HG02852 (cell line): ENCODE measurements around the gene NOX5.

ENCODE experiments used
- ATAC-seq: cut with Tn5 transposase; IDR thresholded peaks from one replicate; pipeline ENCODE4 v1.9.1; 2021; ENCODE audit warnings: mild to moderate bottlenecking, moderate library complexity; ENCODE audit not compliant: unreplicated experiment

NOX5 gene

DNA sequence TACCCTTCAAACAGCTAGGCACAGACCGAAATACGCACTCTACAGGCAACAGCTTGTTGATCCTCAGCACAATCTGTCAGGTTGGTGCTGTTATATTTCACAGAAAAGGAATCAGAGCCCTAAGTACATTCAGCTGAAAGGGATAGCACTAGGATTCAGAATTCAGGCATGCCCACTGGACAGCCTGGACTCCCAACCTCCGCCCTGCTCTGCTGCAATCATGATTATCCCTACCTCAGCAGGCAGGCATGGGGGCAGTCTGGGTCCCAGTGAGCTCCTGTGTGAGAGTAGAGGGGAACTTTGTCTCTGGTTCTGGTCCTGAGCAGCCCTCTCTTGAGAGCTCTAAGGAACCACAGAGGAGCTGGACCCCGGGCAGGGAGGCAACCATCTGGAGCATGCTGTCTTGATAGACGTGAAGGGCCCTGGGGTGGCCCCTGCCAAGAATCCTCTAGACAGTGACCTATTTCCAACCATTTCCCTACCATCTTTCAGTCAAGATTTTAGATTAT is 23.4 kb upstream of the NOX5 start:
- no peak for ATAC-seq

DNA sequence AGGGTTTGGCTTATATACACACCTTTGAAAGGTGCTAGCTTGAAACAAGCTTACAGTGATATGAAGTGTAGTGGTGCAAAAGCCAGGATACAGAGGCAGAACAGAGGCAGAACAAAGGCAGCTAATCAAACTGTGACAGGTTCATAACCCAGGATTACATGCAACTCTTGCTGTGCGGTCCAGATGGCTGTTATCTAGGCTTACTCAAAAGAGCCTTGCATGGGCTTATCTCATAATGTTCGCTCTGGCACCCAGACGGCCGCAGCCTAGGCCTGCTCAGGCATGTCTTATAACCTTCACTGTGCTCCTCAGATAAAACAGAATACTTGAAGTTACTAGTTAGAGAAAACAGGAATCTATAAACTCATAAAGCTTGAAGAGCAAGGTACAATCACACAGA is 22.8 kb upstream of the NOX5 start:
- no peak for ATAC-seq

DNA sequence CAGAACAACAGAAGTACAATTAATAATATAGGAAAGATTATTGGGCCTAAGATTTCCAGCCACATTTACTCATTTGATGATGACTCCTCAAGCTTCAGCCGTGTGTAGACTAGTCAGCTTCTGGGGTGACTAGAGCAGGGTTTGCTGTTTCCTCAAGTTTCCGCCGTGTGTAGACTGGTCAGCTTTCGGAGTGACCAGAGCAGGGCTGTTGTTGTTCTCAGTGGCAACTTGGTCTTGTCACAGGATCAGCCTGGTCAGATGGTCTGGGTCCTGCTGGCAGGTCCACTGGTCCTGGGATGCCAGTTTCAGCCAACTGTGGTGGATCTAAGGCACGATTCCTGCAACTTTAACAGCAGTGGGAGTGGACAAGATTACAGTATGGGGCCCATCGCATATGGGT is 21.8 kb upstream of the NOX5 start:
- no peak for ATAC-seq

DNA sequence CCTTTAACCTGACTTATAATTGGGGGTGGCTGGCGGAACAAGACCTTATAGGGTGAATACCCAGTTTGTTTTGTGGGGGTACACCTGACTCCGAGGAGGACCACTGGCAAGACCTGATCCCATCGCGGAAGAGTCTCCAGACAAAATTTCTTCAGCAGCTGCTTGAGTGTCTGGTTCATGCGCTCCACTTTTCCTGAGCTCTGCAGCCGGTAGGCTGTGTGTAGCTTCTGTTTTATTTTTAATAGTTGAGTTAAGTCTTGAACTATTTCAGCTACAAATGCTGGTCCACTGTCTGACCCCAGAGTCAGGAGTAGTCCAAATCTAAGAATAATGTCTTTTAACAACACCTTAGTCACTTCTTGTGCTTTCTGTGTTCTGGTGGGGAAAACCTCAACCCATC is 21.2 kb upstream of the NOX5 start:
- ATAC-seq, result no peak

DNA sequence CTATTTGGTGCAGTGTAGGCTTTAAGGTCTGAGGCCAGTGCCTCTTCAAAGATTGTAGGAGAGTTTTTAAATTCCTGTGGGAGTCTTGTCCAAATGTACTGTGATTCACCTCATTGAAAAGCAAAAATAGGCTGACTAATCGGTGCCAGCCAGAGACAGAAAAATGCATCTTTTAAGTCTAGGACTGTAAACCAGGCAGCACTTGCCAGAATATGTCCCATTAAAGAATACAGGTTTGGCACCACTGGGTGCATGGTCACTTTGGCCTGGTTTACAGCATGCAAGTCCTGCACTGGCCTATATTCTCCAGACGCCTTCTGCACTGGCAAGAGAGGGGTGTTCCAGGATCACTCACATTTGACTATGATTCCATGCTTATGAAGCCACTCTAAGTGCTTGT is 20.3 kb upstream of the NOX5 start:
- ATAC-seq, result no peak

DNA sequence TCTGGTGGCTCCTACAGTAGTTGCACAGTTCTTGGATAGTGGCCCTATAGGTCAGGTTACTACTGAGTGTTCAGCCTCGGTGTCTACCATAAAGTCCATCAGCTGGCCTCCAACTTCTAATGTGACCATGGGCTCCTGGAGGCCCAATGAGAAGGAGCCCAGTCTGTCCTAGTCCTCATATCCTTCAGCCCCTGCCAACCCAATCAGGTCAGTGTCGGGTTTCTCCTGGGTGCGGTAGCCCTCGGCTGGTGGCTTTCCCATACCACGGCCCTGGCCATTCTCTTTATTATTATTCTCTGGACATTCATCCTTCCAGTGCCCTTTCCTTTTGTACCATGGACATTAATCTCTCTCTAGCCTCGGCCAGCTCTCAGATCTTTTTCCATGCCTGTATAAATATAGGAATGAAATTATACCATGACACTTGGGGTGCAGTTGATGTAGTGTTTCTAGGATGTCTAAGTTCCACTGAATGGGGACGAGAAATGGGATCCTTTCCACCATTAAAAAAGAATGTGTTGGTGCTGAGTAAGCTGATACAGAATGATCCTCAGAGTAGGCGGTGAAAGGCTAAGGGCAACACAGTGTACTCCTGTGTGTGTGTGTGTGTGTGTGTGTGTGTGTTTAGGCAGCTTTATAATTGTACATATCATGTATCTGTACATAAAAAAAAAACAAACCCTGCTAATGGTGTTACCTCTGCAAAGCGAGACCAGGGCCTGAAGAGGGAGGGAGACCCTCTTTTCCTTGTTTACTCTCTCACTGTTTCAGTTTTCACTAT is 19.3 kb upstream of the NOX5 start:
- no peak for ATAC-seq

DNA sequence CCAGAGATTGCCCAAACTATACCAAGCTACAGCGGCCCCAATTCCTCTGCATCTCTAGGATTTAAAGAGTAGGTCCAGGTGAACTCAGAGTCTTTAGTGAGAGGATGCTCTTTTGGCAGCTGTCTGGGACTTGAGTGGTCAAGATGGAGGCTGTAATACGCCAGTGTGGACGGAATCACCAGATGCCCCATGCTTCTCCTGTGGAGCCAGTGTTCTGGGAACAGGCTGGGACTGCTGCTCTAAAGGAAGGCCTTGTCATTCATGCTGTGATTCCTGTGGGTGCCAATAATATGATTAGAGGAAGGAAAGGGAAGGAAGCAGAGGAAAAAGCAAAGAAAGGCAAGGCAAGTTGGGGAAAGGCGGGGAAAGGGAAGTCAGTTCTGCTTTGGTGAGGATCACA is 17.4 kb upstream of the NOX5 start:
- no peak for ATAC-seq

DNA sequence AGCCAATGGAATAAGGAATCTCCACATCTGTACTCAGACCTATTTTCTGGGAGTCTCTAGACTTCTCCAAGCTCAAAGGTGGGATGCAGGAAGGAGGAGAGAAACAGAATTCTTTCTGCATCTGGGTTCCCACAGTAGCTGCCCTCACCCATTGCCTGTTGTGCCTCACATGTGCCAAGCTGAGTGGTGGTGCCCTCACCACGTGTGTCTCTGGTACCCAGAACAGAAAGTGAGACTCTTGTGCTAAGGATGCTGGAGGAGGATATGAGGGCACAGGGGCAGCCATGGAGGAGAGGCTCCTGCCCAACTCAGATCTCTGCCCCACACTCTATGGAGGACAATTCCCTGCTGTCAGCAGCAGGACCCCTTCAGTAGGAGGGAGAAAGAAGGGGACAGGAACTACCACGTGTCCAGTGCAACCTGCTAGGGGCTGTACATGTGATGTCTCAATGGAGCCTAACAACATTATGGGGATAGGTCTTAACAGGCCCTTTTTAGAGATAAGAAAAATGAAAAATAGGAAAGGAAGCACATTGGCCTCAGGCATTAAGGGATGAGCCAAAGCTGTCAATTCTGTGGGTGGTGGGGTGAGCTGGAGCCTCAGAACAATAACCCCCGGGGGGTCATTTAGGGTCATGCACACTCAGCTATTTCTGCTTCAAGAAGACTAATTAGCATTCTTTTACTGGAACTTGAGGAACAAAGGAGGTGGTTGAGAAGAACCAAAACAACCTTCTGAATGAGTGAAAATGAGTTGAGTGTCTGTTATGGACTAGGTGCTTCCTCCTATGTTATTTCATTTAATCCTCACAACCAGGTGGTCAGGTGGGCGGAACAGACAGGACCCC is 16.3 kb upstream of the NOX5 start:
- ATAC-seq, result no peak

DNA sequence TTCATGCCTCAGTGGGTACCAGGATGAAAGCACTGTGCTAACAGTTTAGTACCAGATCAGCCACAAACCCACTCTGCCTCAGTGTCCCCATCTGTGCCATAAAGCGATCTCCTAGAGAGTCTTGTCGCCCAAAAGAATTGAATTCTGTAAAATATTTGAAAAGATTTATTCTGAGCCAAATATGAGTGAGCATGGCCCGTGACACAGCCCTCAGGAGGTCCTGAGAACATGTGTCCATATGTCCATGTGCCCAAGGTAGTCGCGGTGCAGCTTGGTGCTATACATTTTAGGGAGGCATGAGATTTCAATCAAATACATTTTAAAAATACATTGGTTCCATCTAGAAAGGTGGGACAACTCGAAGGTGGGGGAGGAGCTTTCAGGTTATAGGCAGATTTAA is 15.4 kb upstream of the NOX5 start:
- no peak for ATAC-seq

DNA sequence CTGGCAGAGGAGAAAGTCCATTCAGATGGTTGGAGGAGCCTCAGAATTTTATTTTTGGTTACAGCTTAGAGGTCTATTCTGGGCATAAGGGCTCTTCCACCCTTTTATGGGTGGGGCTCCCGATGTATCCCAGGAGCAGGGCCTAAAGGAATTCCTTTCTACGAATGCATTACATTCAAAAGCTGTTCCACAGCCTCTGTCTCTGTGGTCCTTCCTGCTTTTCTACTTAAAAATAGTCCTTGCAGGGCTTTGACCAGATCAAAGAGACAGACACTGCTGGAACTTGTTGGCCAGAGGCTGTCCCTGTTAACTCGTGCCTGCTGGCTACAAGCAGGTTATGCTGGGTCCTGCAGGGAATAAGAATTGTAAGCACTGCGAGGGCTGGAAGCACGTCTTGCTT is 14.4 kb upstream of the NOX5 start:
- no peak for ATAC-seq

DNA sequence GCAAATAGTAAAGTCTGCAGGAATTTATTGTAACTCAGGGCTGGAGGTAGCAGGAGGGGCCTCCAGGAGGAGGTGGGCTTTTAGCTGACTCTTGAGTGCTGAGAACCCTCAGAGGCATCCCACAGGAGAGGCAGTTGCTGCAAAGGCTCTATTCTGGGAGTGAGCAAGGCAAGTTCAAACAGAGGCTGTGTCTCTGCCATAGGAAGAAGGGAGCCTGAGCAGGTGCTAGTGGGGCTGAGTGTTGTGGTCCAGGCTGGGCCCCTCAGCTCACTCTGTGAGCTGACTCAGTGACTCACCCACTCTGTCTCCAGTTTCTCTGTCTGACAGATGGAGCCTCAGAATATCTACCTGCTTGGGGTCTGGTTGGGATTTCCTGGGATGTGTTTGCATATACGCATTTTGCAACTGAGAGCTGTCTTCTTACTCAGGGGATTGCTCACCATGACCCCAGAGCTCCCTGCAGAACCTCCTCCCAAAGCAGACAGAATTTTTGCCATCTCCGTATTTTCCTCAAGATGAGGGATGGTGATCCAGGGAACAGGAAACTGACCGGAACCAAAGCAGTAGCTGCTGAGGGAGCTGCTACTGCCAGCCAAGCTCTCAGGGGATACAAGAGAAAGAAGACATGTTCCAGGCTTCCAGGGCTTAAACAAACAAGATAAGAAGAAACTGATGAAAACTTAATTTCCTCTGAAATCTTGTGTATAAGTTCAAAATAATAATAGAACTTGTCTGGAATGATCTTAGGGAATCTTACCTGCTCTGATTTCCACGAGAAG is 13.6 kb upstream of the NOX5 start:
- ATAC-seq, result no peak

DNA sequence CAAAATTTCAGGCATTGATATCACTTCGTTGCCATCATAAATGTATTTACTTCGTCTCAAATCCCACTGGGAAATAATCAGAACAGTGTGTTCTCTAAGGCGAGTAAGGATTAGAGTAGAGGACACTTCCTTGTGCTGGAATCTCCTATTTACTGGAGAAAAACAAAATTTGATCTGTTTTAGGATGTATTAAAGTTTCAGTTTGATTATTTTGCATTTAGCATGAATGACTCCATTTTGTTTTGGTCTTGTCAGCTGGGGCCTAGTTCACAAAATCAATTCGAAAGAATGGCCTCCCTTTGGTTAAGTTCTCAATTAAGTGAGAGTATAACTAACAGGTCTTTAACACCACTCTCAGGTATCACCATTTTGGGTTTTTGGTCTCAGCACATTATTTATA is 11.7 kb upstream of the NOX5 start:
- no peak for ATAC-seq

DNA sequence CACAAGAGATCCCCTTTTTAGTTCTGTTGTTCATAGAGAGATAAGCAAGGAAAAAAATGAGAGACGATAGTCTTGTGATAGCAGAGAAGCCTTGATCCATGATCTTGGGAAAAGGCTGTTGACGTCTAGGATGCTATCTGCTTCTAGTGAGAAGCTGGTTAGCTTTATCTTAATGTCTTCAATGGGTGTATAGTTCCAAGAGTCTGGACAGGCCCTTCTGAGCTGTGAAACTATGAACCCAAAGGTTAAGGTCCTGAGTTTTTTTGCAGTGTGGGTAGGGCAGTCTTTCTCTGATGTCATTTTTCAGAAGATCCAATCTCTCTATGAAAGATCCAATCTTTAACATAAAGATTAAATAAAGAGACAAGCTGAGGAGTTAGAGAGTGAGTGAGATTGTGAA is 10.5 kb upstream of the NOX5 start:
- no peak for ATAC-seq

DNA sequence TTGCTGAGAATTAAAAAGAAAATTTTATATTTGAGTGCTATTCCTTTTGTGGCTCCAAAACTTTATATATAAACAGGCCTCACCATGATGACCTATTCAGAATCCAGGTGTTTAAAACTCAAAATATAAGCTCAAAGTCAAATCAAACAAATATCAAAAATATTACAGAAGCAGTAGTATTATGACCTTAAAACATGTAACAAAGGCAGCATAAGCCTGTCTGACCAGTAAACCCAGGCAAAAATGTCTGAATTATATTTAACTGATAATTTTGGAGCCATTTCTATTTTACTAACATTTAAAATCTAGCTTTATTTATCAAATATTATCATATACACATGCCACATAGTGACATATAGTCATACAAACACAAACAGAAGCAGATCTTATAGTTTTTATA is 6.4 kb upstream of the NOX5 start:
- no peak for ATAC-seq

DNA sequence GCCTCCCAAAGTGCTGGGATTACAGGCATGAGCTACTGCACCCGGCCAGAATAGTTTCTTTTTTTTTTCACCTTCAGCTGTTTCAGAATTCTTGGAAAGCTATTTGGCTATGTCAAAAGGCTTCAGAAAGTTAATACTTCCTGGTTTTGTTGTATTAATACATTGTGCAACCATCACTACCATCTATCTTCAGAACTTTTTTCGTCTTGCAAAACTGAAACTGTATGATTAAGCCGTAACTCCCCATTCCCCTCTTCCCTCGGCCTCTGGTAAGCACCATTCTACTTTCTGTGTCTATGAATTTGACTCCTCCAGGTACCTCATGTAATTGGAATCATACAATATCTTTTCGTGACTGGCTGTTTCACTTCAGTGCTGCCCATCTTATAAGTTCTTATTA is 5.2 kb upstream of the NOX5 start:
- ATAC-seq, result no peak

DNA sequence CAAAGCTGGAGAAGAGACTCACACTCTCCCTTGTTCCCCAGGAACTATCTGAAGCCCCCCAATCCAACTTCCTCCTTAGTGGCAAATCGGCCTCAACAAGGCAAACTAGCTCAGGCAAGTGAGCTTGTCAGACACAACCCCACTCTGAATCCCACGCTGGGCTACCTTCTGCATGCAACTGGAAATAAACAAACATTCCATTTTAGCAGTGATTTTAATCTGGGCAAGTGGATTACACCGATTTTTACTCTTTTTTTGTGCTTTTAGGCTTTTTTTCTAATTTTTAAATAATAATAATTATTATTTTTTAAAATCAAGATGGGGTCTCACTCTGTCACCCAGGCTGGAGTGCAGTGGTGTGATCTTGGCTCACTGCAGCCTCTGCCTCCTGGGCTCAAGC is 2.9 kb upstream of the NOX5 start:
- ATAC-seq, result no peak

DNA sequence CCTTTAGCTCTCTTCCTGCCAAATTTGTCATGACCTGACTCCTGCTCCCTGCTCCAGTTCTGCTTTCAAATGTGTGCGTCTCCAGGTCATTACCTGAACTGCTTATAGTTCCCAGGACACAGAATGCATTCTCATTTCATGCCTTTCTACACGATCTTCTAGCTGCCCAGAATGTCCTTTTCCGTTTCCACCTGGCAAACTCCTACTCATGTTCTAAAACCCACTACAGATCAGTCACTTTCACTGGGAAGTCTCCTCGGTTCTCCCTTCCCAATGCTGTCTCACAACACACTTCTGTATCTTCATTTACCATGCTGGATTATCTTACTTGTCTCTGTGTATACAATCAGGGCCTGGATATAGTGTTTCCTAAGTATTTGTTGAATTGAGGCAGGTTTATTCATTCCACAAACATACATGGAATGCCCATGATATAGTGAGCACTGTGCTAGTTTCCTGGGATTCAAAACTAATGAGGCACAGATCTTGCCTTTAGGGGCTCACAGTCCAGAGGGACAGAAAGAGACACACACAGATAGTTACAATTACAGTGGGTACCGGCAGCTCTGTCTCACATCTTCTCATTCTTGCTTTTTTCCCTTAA is 1.6 kb upstream of the NOX5 start:
- no peak for ATAC-seq

DNA sequence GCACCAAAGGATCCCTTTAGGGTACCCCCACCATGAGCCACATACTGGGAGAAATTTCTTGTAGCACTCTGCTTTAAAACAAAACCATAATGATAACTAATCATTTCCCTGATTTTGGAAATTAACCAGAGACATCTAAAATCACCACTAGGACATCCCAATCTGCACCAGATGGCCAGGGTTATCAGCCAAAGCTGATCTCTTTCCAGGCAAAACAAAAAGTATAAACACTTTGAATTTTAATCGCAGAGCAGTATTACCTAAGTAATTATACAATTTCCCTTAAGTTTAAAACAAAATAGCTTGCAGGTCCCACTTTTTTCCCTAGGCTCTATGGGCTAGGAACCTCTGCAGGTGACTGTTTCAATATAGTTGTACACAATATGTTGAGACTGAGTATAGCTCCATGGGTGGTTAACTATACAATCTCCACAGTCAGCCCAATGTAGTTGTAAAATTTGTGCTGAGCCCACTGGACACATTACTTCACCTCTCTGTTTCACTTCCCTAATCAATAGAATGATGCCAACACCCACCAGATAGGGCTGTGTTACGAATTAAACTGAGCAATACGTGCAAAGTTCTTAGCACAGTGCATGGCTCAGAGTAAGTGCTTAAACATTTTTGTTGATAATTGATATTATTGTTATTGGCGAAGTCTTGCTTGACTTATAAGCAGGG is 629 bp upstream of the NOX5 start:
- ATAC-seq, result no peak

DNA sequence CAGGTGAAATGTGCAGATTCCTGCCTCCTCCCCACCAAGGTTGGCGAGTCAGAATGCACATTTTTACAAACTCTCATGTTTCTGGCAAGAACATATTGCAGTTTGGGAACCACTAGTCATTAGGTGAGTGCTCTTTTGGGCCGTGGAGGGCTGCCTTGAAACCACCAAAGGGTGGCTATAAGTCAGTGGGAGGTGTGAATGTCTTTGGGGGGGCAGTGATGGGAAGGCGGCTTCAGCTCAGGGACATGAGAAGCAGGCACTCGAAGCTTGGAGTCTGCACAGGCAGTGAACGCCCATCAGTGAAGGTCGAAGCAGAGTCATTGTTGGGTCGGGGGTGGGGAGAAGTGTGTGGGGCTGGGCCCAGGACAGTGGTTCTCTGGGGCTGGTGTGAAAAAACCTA is 1.1 kb downstream of the NOX5 start:
- no peak for ATAC-seq

DNA sequence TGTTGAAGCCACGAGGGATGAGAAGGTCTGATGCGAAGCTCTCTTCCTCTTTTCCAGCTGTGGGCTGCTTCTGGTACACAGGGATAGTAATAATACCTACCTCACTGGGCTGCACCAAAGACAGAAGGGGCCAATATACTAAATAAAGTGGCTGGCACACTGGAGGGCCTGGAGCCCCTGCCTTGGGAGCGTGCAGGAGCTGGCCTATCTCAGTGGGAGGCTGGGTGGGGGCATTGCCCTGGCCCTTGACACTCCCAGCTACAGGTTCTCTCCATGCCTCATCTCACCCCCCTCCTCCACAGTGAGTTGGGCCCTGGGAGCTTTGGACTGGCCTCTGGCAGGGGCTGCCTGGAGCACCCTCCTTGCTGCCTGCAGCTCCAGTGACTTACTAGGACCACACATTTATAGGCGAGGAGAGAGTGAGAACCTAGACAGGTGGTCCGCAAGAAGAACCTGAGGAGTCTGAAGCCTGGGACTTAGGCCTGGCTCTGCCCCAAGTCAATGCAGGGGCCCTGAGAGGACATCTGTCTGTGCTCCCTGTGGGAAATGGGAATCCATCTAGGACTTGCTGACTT is 1.6 kb downstream of the NOX5 start:
- no peak for ATAC-seq
